Measurements from ENCODE around the gene STX18. TPM values are rescaled to one million over a fixed set of nuclear protein-coding genes. Genes with fewer than 3 reads are reported as not detected.

The STX18 gene
- total RNA-seq, 1 donor from 2014 or later = 15.1 TPM

GRCh38 chr4:4383085-4383484 is 158.8 kb downstream of the STX18 start:
- H3K36me3 ChIP-seq (ENCODE audit: control insufficient read depth in 3 of 3, insufficient read depth in 3 of 3, low read length in 3 of 3) = no peaks in the 10 kb centered on the region
- H3K4me1 ChIP-seq (ENCODE audit: control insufficient read depth in 3 of 3, insufficient read depth in 3 of 3, low read length in 3 of 3) = peaks cover 0 to 20% (median 19%) of the 10 kb centered on the region in 3 donors
- H3K4me3 ChIP-seq (ENCODE audit: low read length in 3 of 3) = no peak overlapping the region
- H3K27me3 ChIP-seq (ENCODE audit: control insufficient read depth in 3 of 3, insufficient read depth in 3 of 3, low read length in 3 of 3) = peaks cover 39 to 43% (median 40%) of the 10 kb centered on the region in 3 donors
- peak overlapping the region; percentile 44 for H3K27ac ChIP-seq (ENCODE audit: low read depth, low read length)
- no peaks in the 10 kb centered on the region for H3K9me3 ChIP-seq (ENCODE audit: control insufficient read depth in 3 of 3, low read length in 3 of 3)
- H3K9ac ChIP-seq (ENCODE audit: low read depth in 1 of 3, low read length in 3 of 3) = peak overlapping the region in 1 of 3 donors; percentile 33

- H3K27me3 ChIP-seq (ENCODE audit: control insufficient read depth in 3 of 3, insufficient read depth in 3 of 3, low read length in 3 of 3) = peaks cover 17 to 25% (median 20%) of the 10 kb centered on the region in 3 donors
- no peak overlapping the region for H3K4me3 ChIP-seq (ENCODE audit: low read length in 3 of 3)
- H3K27ac ChIP-seq (ENCODE audit: low read depth, low read length) = no peak overlapping the region
- H3K36me3 ChIP-seq (ENCODE audit: control insufficient read depth in 3 of 3, insufficient read depth in 3 of 3, low read length in 3 of 3) = no peaks in the 10 kb centered on the region
- no peak overlapping the region for H3K9ac ChIP-seq (ENCODE audit: low read depth in 1 of 3, low read length in 3 of 3)
- peaks cover 0 to 10% (median 4%) of the 10 kb centered on the region in 3 donors for H3K4me1 ChIP-seq (ENCODE audit: control insufficient read depth in 3 of 3, insufficient read depth in 3 of 3, low read length in 3 of 3)
- peaks cover 0 to 6% (median under 1%) of the 10 kb centered on the region in 3 donors for H3K9me3 ChIP-seq (ENCODE audit: control insufficient read depth in 3 of 3, low read length in 3 of 3)
Observed at GRCh38 chr4:4379540-4380087, 162.2 kb downstream of the STX18 start.

- Histone ChIP-seq H3K9ac (ENCODE audit: low read depth in 1 of 3, low read length in 3 of 3) (peak overlapping the region in 1 of 3 donors; percentile 33), H3K4me3 (ENCODE audit: low read length in 3 of 3) (no peak overlapping the region), H3K27ac (ENCODE audit: low read depth, low read length) (no peak overlapping the region), H3K27me3 (ENCODE audit: control insufficient read depth in 3 of 3, insufficient read depth in 3 of 3, low read length in 3 of 3) (peaks cover 10 to 16% (median 12%) of the 10 kb centered on the region in 3 donors), H3K9me3 (ENCODE audit: control insufficient read depth in 3 of 3, low read length in 3 of 3) (peaks cover 0 to 8% (median 5%) of the 10 kb centered on the region in 3 donors), H3K36me3 (ENCODE audit: control insufficient read depth in 3 of 3, insufficient read depth in 3 of 3, low read length in 3 of 3) (no peaks in the 10 kb centered on the region), H3K4me1 (ENCODE audit: control insufficient read depth in 3 of 3, insufficient read depth in 3 of 3, low read length in 3 of 3) (peaks cover 0 to 3% (median 0%) of the 10 kb centered on the region in 3 donors)
Observed at GRCh38 chr4:4377732-4378460, 164.0 kb downstream of the STX18 start.

GRCh38 chr4:4377191-4377590 is 164.7 kb downstream of the STX18 start:
- Histone ChIP-seq H3K9me3 (ENCODE audit: control insufficient read depth in 3 of 3, low read length in 3 of 3) (peaks cover 0 to 8% (median 5%) of the 10 kb centered on the region in 3 donors), H3K27me3 (ENCODE audit: control insufficient read depth in 3 of 3, insufficient read depth in 3 of 3, low read length in 3 of 3) (peaks cover 7 to 16% (median 14%) of the 10 kb centered on the region in 3 donors), H3K4me1 (ENCODE audit: control insufficient read depth in 3 of 3, insufficient read depth in 3 of 3, low read length in 3 of 3) (peaks cover 0 to 2% (median 0%) of the 10 kb centered on the region in 3 donors), H3K27ac (ENCODE audit: low read depth, low read length) (no peak overlapping the region), H3K9ac (ENCODE audit: low read depth in 1 of 3, low read length in 3 of 3) (no peak overlapping the region), H3K36me3 (ENCODE audit: control insufficient read depth in 3 of 3, insufficient read depth in 3 of 3, low read length in 3 of 3) (no peaks in the 10 kb centered on the region), H3K4me3 (ENCODE audit: low read length in 3 of 3) (no peak overlapping the region)

- Histone ChIP-seq H3K27ac (ENCODE audit: low read depth, low read length) (no peak overlapping the region), H3K9me3 (ENCODE audit: control insufficient read depth in 3 of 3, low read length in 3 of 3) (peaks cover 0 to 8% (median 5%) of the 10 kb centered on the region in 3 donors), H3K9ac (ENCODE audit: low read depth in 1 of 3, low read length in 3 of 3) (no peak overlapping the region), H3K4me1 (ENCODE audit: control insufficient read depth in 3 of 3, insufficient read depth in 3 of 3, low read length in 3 of 3) (peaks cover 0 to 2% (median 0%) of the 10 kb centered on the region in 3 donors), H3K4me3 (ENCODE audit: low read length in 3 of 3) (no peak overlapping the region), H3K36me3 (ENCODE audit: control insufficient read depth in 3 of 3, insufficient read depth in 3 of 3, low read length in 3 of 3) (no peaks in the 10 kb centered on the region), H3K27me3 (ENCODE audit: control insufficient read depth in 3 of 3, insufficient read depth in 3 of 3, low read length in 3 of 3) (peaks cover 7 to 16% (median 14%) of the 10 kb centered on the region in 3 donors)
Observed at GRCh38 chr4:4376074-4376473, 165.8 kb downstream of the STX18 start.

GRCh38 chr4:4374388-4375098 is 167.3 kb downstream of the STX18 start:
- Histone ChIP-seq H3K36me3 (ENCODE audit: control insufficient read depth in 3 of 3, insufficient read depth in 3 of 3, low read length in 3 of 3) (no peaks in the 10 kb centered on the region), H3K4me3 (ENCODE audit: low read length in 3 of 3) (no peak overlapping the region), H3K9ac (ENCODE audit: low read depth in 1 of 3, low read length in 3 of 3) (no peak overlapping the region), H3K9me3 (ENCODE audit: control insufficient read depth in 3 of 3, low read length in 3 of 3) (peaks cover 0 to 8% (median 5%) of the 10 kb centered on the region in 3 donors), H3K4me1 (ENCODE audit: control insufficient read depth in 3 of 3, insufficient read depth in 3 of 3, low read length in 3 of 3) (peaks cover 0 to 2% (median 0%) of the 10 kb centered on the region in 3 donors), H3K27ac (ENCODE audit: low read depth, low read length) (no peak overlapping the region), H3K27me3 (ENCODE audit: control insufficient read depth in 3 of 3, insufficient read depth in 3 of 3, low read length in 3 of 3) (peaks cover 4 to 21% (median 12%) of the 10 kb centered on the region in 3 donors)

Other genes with a start within 250 kb of the STX18 start
- gene NSG1, start 154.9 kb downstream of the STX18 start, total RNA-seq = 1.0 TPM

All from skeletal muscle tissue (tissue), 4 donors.